AG09309 (cell line): ENCODE data around the gene COA1.

Source experiments
- DNase-seq: peaks from one replicate; pipeline ENCODE4 v3.0.0-alpha.2; 2010; ENCODE audit warnings: low read depth
- H3K4me3 ChIP-seq: 2 replicates; pipeline ENCODE4 v1.5.1; 2011; ENCODE audit warnings: mild to moderate bottlenecking, low read depth, low read length, moderate library complexity; ENCODE audit not compliant: control insufficient read depth
- CTCF ChIP-seq: IDR thresholded peaks from 2 replicates; pipeline ENCODE4 v1.5.1; 2011; ENCODE audit warnings: mild to moderate bottlenecking, low read depth, low read length, inconsistent platforms; ENCODE audit not compliant: insufficient read depth, control insufficient read depth; ENCODE audit errors: missing control alignments

The COA1 gene

DNA sequence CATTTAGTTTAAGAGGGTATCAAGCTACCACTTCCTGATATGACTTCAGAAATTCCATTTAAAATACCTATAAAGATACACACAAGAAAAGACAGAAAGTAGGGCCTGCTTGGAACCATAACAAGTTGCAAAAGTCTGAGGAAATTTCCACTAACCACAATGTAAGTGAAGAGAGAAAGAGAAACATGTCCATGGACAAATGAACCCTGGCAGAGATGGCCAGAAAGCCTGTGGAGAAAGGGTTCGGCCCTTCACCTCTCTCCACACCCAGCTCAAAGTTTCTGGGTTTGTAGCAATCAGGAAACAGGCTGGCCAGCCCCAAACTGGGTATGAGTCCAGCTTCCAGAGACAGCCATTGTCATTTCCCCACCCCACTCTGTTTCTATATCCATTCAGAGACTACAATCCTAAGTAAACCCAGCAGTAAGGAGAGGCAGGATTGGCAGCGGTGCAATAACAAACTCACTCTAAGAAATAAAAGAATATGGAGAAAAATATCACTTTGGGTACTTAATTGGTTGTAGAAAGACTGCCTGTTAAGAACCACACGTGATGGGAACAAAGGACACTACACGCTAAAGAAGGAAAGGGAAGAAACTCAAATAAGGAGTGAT lies 75.3 kb downstream of the COA1 start:
- no peak for DNase-seq
- no peak overlapping the region for H3K4me3 ChIP-seq
- TF ChIP-seq CTCF: no peak

GRCh38 chr7:43653466-43653865 lies 75.9 kb downstream of the COA1 start:
- TF ChIP-seq CTCF: no peak
- H3K4me3 ChIP-seq: no peak overlapping the region
- DNase-seq: no peak

DNA sequence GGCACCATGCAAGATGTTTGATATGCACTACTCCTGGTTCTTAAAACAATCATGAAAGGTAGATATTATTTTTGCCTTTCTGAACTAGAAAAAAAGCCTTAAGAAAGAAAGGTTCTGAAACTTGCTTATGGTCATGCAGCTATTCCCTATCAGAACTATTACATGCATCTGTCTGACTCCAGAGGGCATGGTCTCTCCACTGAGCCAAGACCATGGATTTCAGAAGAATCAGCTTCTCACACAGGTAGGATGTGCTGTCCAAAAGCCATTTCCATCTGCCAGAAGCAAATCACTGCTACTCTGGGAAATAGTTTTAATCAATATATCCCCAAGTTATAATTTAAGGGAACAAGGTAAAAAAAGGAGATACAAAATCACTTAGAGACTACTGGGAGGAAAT lies 77.0 kb downstream of the COA1 start:
- no peak for DNase-seq
- TF ChIP-seq CTCF: no peak
- no peak overlapping the region for H3K4me3 ChIP-seq

DNA sequence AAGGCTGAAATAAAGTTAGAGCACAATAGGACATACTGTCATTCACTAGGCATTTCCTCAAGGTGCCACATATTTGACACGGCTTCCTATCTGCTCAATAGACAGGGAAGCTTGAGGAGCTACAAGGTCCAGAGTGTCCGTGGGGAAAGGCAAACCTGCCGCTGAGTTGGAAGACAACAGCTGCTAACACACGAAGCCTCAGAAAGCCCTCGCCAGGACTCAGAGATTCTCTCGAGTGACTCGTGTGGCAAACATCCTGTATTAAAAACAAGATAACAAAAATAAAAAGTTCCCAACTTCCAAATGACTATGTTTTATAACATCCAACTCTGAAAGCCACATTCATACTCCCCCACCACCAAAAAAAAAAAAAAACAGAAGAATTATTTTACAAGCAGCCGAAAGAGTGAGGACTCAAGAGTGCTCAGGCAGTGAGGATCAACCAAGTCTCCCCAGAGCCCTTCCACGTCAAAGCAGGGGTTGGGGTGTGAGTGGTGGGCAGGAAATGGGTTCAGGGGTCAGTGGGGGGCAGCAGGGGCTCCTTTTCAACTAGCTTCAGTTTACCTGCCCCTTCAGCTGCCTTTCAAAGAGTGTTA lies 78.8 kb downstream of the COA1 start:
- TF ChIP-seq CTCF: no peak
- H3K4me3 ChIP-seq: no peak overlapping the region
- peak; percentile 69 for DNase-seq

DNA sequence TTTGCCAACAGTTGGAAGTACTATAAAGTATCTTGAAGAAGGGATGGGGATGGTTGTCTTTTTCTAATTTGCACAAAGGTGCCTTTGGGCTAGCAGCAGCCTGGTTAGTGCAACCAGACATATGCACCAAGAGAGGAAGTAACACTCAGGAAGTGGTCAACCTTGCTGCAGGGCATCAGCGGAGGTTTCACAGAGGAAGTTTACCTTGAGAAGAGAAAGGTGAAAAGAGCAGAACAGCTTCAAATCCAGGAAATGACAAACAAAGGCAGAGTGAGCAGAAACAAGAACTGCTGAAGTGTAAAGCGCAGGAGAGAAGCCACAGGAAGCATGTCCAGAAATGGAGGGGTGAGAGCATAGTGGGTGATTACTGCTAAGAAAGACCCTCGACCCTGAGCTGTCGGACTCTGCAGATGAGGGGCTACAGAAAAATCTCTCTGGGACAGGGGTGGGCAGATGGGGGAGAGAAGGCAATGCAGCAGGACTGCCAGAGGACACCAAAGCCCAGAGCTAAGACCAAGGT lies 79.5 kb downstream of the COA1 start:
- no peak for TF ChIP-seq CTCF
- no peak overlapping the region for H3K4me3 ChIP-seq
- no peak for DNase-seq

GRCh38 chr7:43648473-43649406 lies 80.6 kb downstream of the COA1 start:
- TF ChIP-seq CTCF: no peak
- peak; percentile 67 for DNase-seq
- H3K4me3 ChIP-seq: no peak overlapping the region
